Fibroblast of lung (primary cell): ENCODE measurements around the gene ITIH4.

Source experiments
- CTCF ChIP-seq, 2 donors: IDR thresholded peaks in 1 of 2; conservative IDR thresholded peaks in 1 of 2; 1 replicate in 1 of 2; 2 replicates in 1 of 2; pipeline ENCODE4 v1.5.1; 2011 to 2012; ENCODE audit warnings: low read length in 2 of 2, control low read depth in 1 of 2, inconsistent platforms in 1 of 2, low read depth in 1 of 2, mild to moderate bottlenecking in 1 of 2
- EZH2 ChIP-seq: IDR thresholded peaks from 2 replicates; pipeline ENCODE4 v1.5.1; 2012; ENCODE audit warnings: low read length, control low read depth, mild to moderate bottlenecking; ENCODE audit errors: missing control alignments

- no peak for TF ChIP-seq CTCF (conservative IDR thresholded peaks at IDR 0.05 in 1 of 2, IDR thresholded peaks at IDR 0.05 in 1 of 2; ENCODE audit: low read depth in 1 of 2, low read length in 2 of 2)
- TF ChIP-seq EZH2 = no peak
Observed at GRCh38 chr3:52816654-52817053, 13.8 kb downstream of the ITIH4 start.
